Panc1 (cell line): Measurements from ENCODE around the gene TMEM115. TPM values are rescaled to one million over a fixed set of nuclear protein-coding genes. Genes with fewer than 3 reads are reported as not detected.

Experiments used
- ATAC-seq: fragments of 200-7000 bp; cut with Tn5 transposase; 2 replicates; pipeline ENCODE4 v1.9.1; 2020; ENCODE audit warnings: mild to moderate bottlenecking, moderate library complexity
- BruUV-seq: library from RNA; stranded (reverse); fragments of 400-500 nt; replicated peaks from 2 replicates; lab custom pipeline; 2021; lab: Mats Ljungman, UMichigan
- CTCF ChIA-PET: fragments of 300-600 bp; sonication (Branson Sonifier 250); formaldehyde crosslinking; loops from one replicate; lab custom pipeline; 2022; ENCODE audit warnings: antibody characterized with exemption; lab: Charles Lee
- POLR2A ChIA-PET: fragments of 300-600 bp; sonication (Branson Sonifier 250); formaldehyde crosslinking; loops from one replicate; lab custom pipeline; 2022; ENCODE audit warnings: antibody characterized with exemption; lab: Charles Lee
- DNase-seq: peaks from one replicate; pipeline ENCODE4 v3.0.0-alpha.2; 2010; ENCODE audit warnings: low read depth, low spot score
- H3K27ac ChIP-seq: 2 replicates; pipeline ENCODE4 v1.5.1; 2011; ENCODE audit warnings: mild to moderate bottlenecking, low read length, inconsistent platforms
- H3K27me3 ChIP-seq: fragments of 200-500 bp; sonication (Bioruptor generic); 2 replicates; pipeline ENCODE4 v1.6.0; 2014; ENCODE audit warnings: low read length, inconsistent platforms; ENCODE audit not compliant: control insufficient read depth, insufficient read depth
- H3K36me3 ChIP-seq: fragments of 200-500 bp; sonication (Bioruptor generic); 2 replicates; pipeline ENCODE4 v1.5.1; 2014; ENCODE audit warnings: inconsistent platforms, mild to moderate bottlenecking, low read length, moderate library complexity; ENCODE audit not compliant: control insufficient read depth, insufficient read depth
- H3K4me1 ChIP-seq: 2 replicates; pipeline ENCODE4 v1.5.1; 2011; ENCODE audit warnings: inconsistent platforms, mild to moderate bottlenecking, low read length, moderate library complexity; ENCODE audit not compliant: control insufficient read depth, insufficient read depth
- H3K4me3 ChIP-seq, 2 experiments: 2 replicates each; pipeline ENCODE4 v1.5.1; 2011 to 2012; ENCODE audit warnings: low read depth in 2 of 2, low read length in 2 of 2, mild to moderate bottlenecking in 2 of 2, inconsistent platforms in 1 of 2, moderate library complexity in 1 of 2
- H3K9me3 ChIP-seq: fragments of 200-500 bp; sonication (Bioruptor generic); 2 replicates; pipeline ENCODE4 v1.5.1; 2014; ENCODE audit warnings: low read depth, mild to moderate bottlenecking, inconsistent platforms, low read length, moderate library complexity; ENCODE audit not compliant: control insufficient read depth, insufficient read depth
- POLR2AphosphoS5 ChIP-seq: IDR thresholded peaks from 2 replicates; pipeline ENCODE4 v1.6.1; 2012; ENCODE audit warnings: mild to moderate bottlenecking, low read depth, low read length, moderate library complexity
- SIN3A ChIP-seq: IDR thresholded peaks from 2 replicates; pipeline ENCODE4 v1.6.1; 2012; ENCODE audit warnings: low read depth, mild to moderate bottlenecking, low read length, moderate library complexity, borderline replicate concordance; ENCODE audit not compliant: insufficient read depth
- TCF7L2 ChIP-seq: IDR thresholded peaks from 2 replicates; pipeline ENCODE4 v1.6.1; 2011; ENCODE audit warnings: mild to moderate bottlenecking, low read depth, low read length, inconsistent platforms
- in situ Hi-C: cut with HindIII; loops from 2 replicates; pipeline ENCODE4 v1.10.0; 2016; ENCODE audit warnings: low sequenced_read_pairs, low pct_unique_long_range_greater_than_20kb
- intact Hi-C: fragments of 100-400 bp; cut with micrococcal nuclease; formaldehyde crosslinking; loops from one replicate; pipeline ENCODE4 v1.10.0; 2022; ENCODE audit not compliant: unreplicated experiment
- total RNA-seq: library from RNA; stranded (reverse); gene quantifications from one replicate; pipeline ENCODE4 v1.2.1, GENCODE V29; 2021; ENCODE audit not compliant: unreplicated experiment
- TF ChIP-seq, protein P1 (sequence below): fragments of 450-650 bp; IDR thresholded peaks from 2 replicates; pipeline ENCODE4 v1.5.1; 2017; ENCODE audit warnings: mild to moderate bottlenecking

TMEM115 gene
- total RNA-seq, 1 experiment from 2014 or later = 30.2 TPM

DNA sequence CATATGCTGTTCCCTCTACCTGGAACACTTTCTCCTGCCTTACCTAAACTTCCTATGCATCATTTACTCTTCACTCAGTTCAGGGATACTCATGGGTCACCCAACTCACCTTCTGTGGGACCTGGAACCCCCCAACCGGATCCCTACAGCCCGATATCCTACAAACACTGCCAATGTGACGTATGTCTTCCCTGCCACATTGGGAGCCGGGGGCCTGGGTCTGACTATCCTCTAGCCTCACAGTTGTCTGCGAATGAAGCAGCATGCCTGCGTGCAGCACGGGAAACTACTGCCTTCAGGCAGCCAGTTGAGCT lies 9.2 kb downstream of the TMEM115 start:
- Histone ChIP-seq H3K36me3 (peaks cover 2% of the 10 kb centered on the region; the same call in 1 of the 2 replicates), H3K4me1 (peaks cover 6% of the 10 kb centered on the region), H3K27ac (peak overlapping the region; percentile 89), H3K27me3 (no peaks in the 10 kb centered on the region), H3K9me3 (no peaks in the 10 kb centered on the region), H3K4me3 (peak overlapping the region; percentile 75 to 80)
- POLR2A ChIA-PET = no interaction called here
- no peak for DNase-seq
- in situ Hi-C loops (no loop called here), intact Hi-C loops (no loop called here)
- no TSS peak for BruUV-seq
- CTCF ChIA-PET = interaction anchor here (0.6 kb wide), 1 partner anchor 122 kb away, joined by 3 read pairs; no protein-coding TSS in a partner anchor
- no peak for TF ChIP-seq TCF7L2
- TF ChIP-seq SIN3A = 0 out of 2 replicates have a peak, but pooled peaks have one; percentile 6
- ATAC-seq = no peak

DNA sequence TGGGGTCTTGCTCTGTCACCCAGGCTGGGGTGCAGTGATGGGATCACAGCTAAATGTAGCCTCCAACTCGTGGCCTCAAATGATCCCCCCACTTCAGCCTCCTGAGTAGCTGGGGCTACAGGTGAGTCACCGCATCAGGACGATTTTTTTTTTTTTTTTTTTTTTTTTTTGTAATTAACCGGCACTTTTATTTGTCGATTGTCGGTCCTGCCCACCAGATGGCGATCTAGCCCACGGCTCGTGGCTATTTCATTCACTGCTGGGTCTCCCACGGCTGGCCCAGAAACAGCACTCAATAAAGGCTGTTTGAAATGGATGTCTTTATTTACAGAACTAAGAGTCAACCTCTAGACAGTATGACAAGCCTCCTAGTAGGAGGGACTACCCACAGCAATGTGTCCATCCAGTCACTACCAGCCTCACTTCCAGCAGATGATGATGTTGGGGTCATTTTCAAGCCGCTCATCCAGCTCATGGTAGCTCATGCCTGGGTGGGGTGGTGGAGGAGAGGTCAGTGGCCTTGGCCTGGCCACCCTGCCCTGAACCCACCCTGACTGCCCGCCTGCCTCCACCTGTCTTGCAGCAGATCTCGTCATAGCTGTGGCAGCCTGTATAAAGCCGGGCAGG lies 12.0 kb downstream of the TMEM115 start:
- DNase-seq (no peak), ATAC-seq (no peak)
- Histone ChIP-seq H3K27ac (no peak overlapping the region), H3K36me3 (peaks cover 2% of the 10 kb centered on the region; the same call in 1 of the 2 replicates), H3K9me3 (no peaks in the 10 kb centered on the region), H3K27me3 (no peaks in the 10 kb centered on the region), H3K4me1 (peaks cover 8% of the 10 kb centered on the region), H3K4me3 (no peak overlapping the region)
- ChIA-PET CTCF (interaction anchor here (0.7 to 2.1 kb wide), 6 partner anchors 10 to 187 kb away, joined by 5 to 13 read pairs (median 10); partner anchors contain the start of gene IFRD2), POLR2A (no interaction called here)
- intact Hi-C loops = loop anchor here (2.0 kb wide), 1 partner anchor 204 kb away; no protein-coding TSS in a partner anchor
- TF ChIP-seq, protein P1, sequence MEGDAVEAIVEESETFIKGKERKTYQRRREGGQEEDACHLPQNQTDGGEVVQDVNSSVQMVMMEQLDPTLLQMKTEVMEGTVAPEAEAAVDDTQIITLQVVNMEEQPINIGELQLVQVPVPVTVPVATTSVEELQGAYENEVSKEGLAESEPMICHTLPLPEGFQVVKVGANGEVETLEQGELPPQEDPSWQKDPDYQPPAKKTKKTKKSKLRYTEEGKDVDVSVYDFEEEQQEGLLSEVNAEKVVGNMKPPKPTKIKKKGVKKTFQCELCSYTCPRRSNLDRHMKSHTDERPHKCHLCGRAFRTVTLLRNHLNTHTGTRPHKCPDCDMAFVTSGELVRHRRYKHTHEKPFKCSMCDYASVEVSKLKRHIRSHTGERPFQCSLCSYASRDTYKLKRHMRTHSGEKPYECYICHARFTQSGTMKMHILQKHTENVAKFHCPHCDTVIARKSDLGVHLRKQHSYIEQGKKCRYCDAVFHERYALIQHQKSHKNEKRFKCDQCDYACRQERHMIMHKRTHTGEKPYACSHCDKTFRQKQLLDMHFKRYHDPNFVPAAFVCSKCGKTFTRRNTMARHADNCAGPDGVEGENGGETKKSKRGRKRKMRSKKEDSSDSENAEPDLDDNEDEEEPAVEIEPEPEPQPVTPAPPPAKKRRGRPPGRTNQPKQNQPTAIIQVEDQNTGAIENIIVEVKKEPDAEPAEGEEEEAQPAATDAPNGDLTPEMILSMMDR = peak; percentile 80
- TF ChIP-seq TCF7L2 = no peak
- no TSS peak for BruUV-seq
- in situ Hi-C loops = no loop called here

DNA sequence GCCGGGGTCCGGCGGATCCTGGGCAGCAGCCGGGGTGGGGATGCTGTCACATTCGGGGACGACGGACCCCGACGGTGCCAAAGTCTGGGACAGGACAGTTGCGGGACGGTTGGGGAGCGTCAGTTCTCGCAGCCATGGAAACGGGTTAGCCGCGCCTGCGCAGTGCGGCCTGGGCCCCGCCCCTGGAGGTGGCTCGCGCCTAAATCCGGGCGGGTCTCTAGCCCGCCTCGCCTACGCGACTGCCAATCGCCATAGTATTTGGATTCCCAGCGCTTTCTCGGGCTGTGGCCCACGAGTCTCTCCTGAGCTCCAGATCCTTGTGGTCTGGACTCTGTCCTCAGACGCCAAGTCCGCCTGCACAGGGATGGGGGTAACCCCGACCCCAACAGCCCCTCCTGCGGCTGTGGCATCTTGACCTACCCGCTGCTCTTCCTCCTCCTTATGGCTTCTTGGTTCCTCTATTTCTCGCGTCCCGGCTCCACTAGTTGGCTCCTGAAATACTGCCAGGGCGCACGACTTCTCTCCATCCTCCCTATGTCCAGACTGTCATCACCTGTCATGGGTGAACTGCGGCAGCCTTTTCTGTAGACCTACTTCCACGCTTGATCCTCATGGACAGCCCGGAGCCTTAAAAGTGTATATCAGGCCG lies 13.6 kb downstream of the TMEM115 start, which contains the start of gene ZMYND10:
ZMYND10 (minus strand) TSS at position 147 of the 649 bp plus-strand sequence. CDS start 153 bp downstream, outside the sequence.
- H3K4me3 ChIP-seq = peak within 1 kb of the TSS; percentile 47 to 68
- in situ Hi-C loops (no loop called here), intact Hi-C loops (loop anchor here (2.0 kb wide), 1 partner anchor 205 kb away; no protein-coding TSS in a partner anchor)
- peaks cover 2% of the 10 kb centered on the region; the same call in 1 of the 2 replicates for H3K36me3 ChIP-seq
- H3K4me1 ChIP-seq = peaks cover 6% of the 10 kb centered on the region
- ATAC-seq (peak; percentile 84), DNase-seq (no peak)
- BruUV-seq = no TSS peak
- ChIA-PET POLR2A (interaction anchor here (0.6 kb wide), 1 partner anchor 8 kb away, joined by 4 read pairs; no protein-coding TSS in a partner anchor), CTCF (no interaction called here)
- TF ChIP-seq SIN3A (peak; percentile 73; the same call in 1 of the 2 replicates), POLR2AphosphoS5 (no peak)
- peak within 1 kb of the TSS; percentile 18; the same call in 1 of the 2 replicates for H3K27ac ChIP-seq
- no peaks in the 10 kb centered on the region for H3K9me3 ChIP-seq
- H3K27me3 ChIP-seq = no peaks in the 10 kb centered on the region
